NCI-H526 treated with DMSO at 0.1 percent for 48 hours (cell line): ENCODE measurements around the gene RRAD.

ENCODE experiments used
- DNase-seq: peaks from one replicate; lab custom pipeline; 2025; lab: John Stamatoyannopoulos, UW

Gene RRAD

DNA sequence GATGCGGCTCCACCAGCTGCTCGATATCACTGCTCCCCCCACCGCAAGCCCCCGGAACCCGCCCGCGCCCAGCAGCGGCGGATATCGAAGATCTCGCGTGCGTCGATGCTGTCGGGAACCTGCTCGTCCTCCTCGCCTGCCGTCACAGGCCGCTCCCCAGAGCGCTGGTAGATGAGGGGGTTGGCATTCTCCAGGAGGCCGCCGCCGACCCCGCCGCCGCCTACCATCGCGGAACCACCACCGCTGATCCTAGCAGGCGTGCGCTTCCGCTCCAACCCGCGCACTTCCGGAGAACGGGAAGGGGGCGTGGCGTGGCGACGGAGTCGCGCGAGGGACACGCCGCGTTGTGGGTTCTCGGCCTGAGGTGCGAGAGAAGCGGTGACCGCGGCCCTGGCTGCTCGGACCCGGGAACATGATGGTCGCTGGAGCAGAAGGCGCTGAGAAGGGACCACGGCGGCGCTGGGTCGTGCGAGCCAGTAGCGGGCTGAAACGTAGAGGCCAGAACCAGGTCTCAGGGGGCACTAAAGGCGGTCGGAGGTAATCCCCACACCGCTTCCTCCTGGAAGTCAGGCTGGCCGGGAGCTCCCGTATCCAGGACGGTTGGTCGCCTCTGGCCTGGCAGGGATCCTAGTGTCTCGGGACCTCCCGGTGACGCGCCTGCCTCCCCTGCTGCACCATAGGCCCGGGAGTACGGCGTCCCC is 9.0 kb upstream of the RRAD start, which contains the start of gene CIAO2B:
CIAO2B (minus strand) TSS at position 265 of the 701 bp plus-strand sequence; CDS start at position 227, 38 bp downstream.
- peak; percentile 21 for DNase-seq

DNA sequence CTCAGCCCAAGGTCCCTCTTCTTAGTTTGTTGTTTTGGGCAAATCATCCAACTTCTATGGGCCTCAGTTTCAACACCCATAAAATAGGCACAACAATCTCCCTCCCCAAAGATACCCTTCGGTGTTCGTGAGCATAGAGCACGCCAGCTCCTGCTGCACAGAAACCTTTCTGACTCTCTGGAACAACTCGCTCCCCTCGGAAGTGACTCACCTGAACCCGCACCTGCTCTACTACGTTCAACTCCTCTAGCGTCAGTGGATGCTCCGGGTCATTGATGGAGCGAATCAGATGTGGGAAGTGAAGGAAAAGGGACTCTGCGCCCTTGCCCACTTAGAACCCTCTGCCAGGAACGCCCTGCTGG is 8.4 kb upstream of the RRAD start:
- DNase-seq: no peak

DNA sequence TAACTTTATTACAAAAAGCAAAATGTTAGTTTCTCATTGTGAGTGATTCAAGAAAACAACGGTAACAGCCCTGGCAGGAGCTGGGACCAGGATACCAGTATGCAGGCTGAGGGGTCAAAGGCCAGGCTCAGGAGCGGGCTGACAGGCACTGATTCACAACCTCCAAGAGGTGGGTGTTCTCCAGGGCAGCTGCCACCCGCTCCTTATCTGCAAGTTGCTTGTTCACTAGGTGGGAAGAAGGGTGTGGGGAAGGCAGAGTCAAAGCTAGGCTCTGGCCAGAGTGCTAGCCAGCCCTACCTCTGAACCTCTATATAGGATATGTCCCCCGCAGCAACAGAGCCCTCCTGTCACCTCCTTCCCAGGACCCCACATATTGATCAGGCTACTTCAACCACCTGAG is 6.7 kb upstream of the RRAD start:
- DNase-seq: no peak

DNA sequence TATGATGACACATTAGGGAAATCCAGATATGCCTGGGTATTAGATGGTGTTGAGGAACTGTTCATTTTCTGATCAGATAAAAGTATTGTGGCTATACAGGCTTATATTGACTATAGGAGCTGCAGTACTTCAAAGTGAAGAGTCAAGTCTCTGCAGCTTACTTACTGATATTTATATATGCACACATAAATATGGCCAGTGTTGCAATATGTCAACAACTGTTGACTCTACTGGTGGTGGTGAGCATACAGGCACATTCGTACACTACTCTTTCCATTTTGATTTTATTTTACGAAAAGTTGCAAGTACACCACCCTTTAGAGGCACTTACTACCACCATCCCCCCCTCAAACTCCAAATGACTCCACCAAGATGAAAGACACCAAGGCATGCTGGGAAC is 6.3 kb upstream of the RRAD start:
- DNase-seq: no peak

DNA sequence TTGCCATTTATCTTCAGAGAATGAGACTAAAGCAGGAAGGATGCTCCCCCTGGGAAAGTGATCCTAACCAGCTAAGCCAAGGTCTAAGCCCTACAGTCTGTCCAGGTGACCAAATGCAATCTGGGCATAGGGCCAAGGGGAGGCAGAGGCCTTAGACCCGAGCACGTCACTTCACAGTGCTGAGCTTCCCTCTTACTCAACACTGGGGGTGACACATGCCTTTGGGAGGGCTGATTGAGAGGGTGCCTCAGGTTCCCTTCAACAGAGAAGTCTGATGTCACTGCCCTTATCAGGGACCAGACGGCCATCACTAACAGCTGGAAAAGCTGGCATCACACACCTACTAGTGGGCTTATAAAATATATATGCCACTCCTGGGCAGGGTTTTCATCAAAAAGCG is 4.9 kb upstream of the RRAD start:
- DNase-seq: no peak

DNA sequence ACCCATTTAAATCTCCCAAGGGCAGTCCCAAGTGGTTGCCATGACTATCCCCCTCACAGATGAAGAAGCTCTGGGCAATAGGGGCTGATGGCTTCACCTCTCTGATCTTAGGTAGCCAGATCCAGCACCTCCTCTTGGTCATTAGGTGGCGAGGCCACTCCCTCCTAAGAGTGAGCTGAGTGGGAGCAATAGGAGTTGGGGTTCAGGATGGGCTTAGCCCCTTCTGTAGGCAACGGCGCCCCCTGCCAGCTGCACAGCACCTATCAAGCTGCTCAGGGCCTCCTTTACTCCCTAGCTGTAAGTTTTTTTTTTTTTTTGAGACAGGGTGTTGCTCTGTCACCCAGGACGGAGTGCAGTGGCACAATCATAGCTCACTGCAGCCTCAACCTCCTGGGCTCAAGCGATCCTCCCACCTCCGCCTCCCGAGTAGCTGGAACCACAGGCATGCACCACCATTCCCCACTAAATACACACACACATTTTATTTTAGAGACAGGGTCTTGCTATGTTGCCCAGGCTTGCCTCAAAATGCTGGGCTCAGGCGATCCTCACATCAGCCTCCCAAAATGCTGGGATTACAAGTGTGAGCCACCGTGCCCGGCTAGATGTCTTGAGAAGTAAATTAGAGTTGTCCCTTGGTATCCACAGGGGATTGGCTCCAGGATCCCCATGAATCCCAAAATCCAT is 3.5 kb upstream of the RRAD start:
- DNase-seq: no peak

DNA sequence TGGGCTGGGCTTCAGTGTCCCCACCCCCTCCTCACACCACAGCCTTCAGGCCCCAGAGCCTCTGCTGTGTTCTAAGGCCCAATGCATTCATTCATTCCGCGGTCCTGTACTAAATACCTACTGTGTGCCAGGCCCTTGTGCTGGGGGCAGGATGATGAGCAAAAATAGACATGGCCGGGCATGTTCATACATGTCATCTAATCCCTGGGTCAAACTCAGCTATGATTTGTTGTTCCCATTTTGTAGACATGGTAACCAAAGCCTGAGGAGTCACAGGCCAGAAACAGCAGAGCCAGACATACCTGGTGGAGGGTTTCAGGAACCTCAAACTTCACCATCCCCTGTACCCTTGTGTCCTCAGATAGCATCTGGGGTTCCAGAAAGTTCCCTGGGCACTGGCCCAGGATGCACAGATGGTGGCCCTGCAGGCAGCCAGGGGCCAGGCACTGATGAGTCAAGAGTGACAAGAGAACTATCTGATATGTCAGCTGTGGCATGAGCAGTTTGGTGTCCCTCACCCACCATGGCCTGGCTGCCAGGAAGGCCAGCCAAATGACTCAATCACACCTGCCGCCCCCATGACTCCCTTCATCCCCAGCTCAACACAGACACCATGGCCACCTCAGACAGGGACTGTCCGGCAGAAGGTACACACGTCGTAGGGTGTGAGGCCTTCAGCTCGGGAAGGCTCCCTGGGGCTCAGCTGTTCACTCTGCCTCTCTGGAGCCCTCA is 2.7 kb upstream of the RRAD start:
- DNase-seq: no peak

DNA sequence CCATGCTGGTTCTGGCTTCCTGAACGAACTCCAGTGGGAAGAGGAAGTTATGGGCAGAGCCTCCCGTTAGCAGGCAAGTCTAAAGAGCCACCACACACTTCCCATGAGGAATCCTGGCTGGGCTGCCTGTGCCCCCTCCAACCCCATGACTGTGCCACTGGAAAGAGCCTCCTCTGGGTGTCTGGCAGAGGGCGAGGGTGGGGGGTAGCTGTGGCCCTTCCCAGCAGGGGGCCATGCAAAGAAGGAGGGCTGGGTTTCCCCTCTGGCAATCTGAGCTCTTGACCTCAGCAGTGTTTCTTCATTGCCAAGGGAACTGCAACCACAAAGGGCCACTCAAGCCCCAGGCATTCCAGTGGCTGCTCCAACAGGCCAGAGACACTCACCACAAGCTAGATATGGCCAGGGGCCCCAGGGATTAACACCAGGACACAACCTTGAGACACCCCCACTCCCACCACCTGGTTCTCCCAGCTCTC is 1.7 kb upstream of the RRAD start:
- DNase-seq: no peak

DNA sequence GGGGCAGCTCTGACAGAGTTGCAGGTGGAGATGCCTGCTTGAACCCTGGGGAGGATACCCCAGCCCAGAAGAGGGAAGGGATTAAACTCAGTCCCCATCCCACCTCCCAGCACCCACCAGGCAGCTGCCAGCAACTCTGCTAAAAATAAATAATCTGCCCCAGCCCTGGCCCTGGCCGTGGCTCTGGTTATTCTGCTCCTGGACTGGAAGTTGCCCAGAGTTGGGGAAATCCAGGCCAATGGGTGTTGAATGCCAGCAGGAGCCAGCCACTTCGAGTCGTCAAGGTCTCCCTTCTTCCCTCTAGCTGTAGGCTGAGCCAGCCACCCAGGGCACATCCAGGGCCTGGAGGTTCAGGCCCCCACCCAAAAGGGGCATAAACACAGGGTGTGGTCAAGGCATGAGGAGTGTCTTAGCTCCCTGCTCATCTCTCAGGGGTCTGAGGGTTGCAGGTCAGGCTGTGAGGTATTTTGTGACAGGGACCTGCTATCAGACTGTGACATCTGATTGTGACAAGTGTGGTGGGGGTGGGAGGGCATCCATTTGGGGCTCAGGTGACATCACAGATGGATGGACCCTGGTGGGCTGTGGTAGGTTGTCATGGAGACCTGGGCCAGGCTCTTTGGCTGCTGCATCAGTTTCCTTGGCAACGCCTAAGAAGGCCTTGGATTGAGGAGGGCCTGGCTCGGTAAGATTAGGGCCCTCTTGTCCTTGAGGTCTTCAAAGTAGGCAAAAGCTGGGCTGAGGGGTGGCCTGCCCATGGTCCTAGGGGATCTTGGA is 1.0 kb upstream of the RRAD start:
- DNase-seq: no peak

DNA sequence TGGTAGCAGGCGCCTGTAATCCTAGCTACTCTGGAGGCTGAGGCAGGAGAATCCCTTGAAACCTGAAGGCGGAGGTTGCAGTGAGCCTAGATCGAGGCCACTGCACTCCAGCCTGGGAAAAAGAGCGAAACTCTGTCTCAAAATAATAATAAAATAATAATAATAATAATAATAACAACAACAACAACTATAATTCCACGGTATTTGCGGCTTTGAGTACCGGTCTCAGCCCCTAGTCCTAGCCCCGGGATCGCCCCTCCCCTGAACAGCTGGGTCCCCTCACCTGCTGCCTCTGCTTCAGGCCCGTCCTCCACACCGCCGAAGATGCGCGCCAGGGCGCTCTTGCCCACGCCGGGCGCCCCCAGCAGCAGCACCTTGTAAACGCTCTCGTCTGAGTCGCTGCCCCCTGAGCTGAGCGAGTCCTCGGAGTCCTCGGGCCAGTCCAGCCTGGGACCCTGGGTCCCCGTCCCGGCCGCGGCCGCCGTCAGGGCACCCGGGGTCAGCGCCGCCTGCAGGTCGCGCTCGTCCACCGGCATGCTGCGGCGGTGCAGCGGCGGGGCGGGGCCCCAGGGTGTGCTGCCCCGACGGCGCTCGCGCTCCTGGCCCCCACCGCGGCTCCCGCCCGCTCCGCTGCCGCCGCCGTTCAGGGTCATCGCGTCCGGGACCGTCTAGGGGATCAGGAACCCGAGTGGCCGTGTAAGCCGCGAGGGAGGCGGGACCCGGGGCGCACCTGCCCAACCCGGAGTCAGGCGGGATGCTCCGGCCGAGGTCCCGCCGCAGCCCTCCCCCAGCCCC is 611 bp downstream of the RRAD start:
- DNase-seq: no peak

DNA sequence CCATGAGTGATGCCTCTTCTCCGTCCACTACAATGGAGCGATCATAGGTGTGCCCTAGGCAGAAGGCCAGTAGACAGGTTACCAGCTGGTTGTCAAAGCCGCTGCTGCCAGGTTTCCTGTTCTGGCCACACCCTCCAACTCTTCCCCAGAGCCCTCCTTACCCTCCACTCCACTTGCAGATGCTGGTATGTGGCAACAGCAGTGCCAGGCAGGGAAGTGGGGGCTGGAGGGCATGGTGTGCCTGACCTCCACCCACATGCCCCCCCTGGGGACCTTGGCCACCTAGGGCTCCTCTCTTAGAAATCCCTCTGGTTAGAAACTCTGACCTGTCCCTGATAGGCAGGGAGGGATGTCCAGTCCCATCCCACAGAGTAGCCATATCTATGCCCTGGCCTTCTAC is 1.5 kb downstream of the RRAD start:
- DNase-seq: no peak

DNA sequence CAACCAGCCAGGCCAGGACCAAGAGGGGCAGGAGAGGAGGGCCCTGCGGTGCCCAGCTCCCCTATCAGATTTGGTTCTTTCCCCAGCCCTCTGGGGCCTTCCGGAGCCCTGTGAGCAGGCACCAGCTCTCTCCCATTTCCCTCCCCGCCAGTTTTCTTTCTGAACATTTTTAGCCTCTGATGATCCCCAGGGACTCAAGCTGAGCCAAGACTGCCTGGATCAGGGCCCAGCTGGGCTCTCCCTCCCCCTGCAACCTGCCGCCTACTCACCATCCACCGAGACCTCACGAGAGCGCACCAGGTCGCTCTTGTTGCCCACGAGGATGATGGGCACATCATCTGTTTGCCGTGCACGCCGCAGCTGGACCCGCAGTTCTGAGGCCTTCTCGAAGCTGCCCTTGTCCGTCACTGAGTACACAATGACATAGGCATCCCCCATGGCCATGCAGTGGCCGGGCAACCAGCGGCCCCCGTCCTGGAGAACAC is 2.0 kb downstream of the RRAD start:
- DNase-seq: no peak

DNA sequence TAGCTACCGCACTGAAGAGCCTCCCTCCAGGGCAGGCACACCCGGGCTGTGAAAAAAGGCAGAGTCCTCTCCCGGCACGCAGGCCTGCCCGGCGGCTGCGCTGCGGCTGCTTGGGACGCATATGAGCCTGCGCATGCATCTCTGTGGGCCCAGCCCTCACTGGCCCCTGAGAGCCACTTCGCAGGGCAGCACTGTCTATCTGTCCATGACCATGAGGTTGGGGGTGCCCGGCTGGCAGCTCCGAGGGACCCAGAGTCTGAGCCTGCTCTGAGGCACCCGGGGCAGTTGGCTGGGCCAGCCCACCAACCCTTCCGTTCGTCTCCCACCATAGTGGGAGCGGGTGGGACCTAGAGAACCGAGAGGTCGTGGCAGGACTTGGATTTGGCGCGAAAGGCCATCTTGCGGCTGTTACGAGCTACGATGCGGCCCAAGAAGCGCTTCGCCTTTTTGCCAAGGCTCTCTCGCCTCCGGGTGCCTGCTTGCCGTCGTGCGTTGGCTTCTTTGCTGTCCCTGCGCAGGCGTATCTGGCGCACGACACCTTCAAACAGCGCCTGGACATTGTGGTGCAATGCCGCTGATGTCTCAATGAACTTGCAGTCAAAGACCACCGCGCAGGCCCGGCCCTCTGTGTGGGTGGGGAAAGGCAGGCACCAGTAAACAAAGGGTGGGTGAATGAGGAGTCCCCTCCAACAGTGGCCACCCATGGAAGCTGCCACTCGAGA is 3.4 kb downstream of the RRAD start:
- no peak for DNase-seq

DNA sequence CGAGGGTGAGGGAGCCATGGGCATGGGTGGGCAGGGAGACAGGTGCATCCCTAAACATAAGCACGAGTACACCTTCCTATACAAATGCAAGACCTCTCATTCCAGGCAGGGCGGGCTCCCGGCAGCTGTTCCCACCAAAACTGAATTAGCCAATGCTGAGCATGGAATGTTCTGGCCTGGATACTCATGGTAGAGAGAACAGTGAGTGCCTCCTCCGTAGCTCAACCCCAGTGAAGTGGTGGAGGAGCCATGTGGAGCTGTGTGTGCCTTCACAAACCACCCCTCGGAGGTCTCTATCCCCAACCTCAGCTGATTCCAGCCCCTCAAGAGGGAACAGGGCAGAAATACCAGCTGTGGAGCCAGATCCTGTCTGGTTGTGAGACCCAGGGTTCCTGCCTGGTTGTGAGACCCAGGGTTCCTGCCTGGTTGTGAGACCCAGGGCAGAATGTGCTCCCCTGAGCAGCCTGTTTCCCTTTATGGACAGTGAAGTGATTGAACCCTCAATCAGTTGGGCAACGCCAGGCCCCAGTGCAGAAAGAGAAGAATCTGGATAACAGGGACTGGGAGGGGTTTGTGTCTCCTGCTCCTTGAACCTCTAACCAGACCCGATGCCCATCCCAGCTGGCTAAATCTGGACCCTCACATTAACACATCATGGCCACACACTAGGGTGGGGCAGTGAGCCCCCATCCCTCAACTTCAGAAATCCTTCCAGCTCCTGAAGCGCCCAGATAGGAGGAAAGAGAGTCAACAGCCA is 4.2 kb downstream of the RRAD start:
- DNase-seq: no peak

DNA sequence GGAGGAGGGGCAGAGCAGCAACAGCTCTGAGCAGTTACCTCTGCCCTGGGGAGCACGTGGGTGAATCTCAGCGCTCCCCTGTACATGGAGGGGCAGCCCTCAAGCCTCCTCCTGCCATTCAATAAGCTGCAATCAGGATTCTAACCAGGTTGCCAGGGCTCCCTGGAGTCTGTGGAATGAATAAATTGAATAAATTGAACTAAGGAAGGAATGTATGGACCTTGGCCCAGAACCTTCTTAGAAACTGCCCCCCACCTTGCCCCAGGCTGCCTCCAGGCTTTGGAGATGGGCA is 5.1 kb downstream of the RRAD start:
- DNase-seq: no peak

DNA sequence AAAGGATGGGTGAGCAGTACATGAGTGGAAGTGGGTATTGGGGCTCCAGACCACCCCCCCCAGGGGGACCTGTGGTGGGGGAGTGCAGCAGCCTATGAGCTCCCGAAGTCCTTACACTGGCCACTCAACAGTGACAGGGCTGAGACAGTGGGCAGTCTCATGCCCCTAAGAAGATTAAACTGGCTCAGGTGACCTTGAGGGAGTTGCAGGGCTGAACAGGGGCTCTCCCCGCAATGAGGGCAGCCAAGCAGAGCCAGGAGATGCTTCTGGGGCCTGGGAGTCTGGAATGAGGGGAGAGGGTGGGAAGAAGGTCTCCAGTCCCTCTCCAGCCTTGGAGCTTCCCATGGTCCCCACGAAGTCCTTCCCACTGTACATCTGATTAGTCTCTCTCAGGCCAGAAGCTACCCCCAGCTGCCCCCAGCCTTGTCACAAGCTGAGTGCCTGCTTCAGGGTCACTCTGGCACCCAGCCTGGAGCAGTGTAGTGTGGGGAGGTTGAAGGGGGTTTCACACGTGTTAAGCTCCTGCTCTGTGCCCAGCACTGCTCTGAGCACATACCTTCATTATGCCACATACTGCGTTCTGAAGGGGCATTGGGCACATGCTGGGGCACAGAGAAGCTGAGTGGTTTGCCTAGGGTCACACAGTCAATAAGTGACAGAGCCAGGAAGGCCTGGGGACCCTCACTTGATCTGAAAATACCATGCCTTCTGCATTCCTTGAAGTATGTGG is 5.6 kb downstream of the RRAD start:
- DNase-seq: no peak

DNA sequence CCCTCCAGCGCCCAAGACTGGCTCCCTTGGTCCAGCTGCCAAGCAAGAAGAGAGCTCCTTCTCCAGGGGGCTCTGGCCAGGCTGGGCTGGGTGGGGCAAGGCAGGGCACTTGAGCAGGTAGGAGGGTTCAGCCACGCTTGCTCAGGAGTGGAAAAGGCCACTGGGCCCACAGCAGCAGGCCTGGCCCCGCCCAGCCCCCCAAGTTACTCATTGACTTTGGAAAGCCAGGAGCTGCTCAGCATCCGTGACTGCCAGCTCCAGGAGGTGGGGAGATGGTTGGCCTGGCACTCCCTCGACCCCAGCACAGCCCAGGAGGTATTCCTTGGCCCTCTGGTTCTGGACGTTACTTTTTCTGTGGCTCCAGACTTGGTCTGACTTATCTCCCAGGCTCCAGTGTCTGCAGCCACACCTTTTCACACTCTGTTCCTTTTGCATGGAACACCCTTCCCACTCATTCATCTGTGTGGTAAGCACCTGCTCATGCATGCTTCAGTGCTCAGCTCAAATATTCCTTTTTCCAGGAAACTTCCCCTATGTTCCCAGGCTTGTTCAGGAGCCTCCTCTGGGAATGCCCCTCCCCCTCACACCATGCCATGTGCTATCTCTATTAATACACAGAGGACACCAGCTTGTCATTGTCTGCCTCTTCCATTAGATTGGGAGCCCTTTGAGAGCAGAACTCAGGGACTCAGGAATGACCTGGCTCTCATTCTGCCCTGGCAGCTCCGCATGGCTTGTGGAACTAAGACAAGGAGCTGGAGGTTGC is 6.3 kb downstream of the RRAD start, which contains the start of gene CDH16:
CDH16 (minus strand) TSS at position 83 of the 766 bp plus-strand sequence. CDS start 820 bp downstream, outside the sequence.
- DNase-seq: peak; percentile 6

DNA sequence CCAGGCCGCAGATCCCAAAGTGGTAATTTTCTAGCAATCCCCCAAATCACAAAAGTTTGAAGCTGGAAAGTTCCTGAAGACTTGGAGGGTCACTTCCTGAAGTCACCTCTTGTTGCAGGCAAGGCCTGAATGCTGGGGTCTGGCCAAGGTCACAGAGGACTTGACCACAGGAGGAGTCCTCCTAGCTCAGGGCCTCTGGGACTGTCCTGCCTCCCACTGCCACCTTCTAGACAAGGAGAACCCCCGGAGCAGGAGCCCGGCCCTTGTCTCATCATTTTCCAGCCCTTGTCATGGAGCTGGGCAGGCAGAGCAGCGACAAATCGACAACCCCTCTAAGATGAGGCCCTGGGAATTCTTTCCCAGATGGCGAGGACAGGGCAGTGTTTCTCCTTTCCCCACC is 7.0 kb downstream of the RRAD start:
- DNase-seq: no peak
